ENCODE measurements around the gene PIGK. TPM values are rescaled to one million over a fixed set of nuclear protein-coding genes. Genes with fewer than 3 reads are reported as not detected.

The PIGK gene
- total and polyA plus RNA-seq, 10 of the 15 experiments (the other 5 are each of a cell fraction or from before 2014, with no cell fraction given) = 9.1 to 27.4 (median 16.9) TPM

GRCh38 chr1:77232829-77233228 lies 13.6 kb upstream of the PIGK start:
- DNase-seq (ENCODE audit: low read depth, low spot score) (no peak), ATAC-seq (no peak), FAIRE-seq (no peak)
- intact Hi-C loops (cut with micrococcal nuclease; ENCODE audit: unreplicated experiment) = no loop called here
- H3K79me2 ChIP-seq (ENCODE audit: control insufficient read depth, insufficient read depth, low read length) = no peaks in the 10 kb centered on the region
- ChIA-PET SMC1A (ENCODE audit: uncharacterized antibody, unreplicated experiment) (no interaction called here), CTCF (no interaction called here), RAD21 (ENCODE audit: unreplicated experiment) (no interaction called here), POLR2A (no interaction called here)
- 100% methylated on average over 1 of the region's 1 CpG for WGBS (ENCODE audit: insufficient coverage, insufficient replicate concordance, low lambda C conversion rate, missing lambda C conversion rate)
- H2AFZ ChIP-seq (ENCODE audit: control insufficient read depth, low read depth, low read length) = no peak overlapping the region
- H3K4me3 ChIP-seq = no peak overlapping the region
- H4K20me1 ChIP-seq (ENCODE audit: control insufficient read depth, insufficient read depth) = no peaks in the 10 kb centered on the region
- in situ Hi-C loops (cut with MboI) = no loop called here
- H3K9ac ChIP-seq (ENCODE audit: control insufficient read depth, insufficient read depth, low read length) = no peak overlapping the region
- no TSS peak for BruUV-seq (replicated peaks)
- H3K36me3 ChIP-seq (ENCODE audit: control insufficient read depth in 2 of 2, insufficient read depth in 2 of 2, low read length in 1 of 2) = no peaks in the 10 kb centered on the region
- H3K9me3 ChIP-seq (replicated peaks; ENCODE audit: control insufficient read depth, insufficient read depth, low read length) = no peaks in the 10 kb centered on the region
- H3K4me1 ChIP-seq (ENCODE audit: control insufficient read depth, insufficient read depth, low read length) = no peaks in the 10 kb centered on the region
- no peak overlapping the region for H3K4me2 ChIP-seq (ENCODE audit: control insufficient read depth, insufficient read depth)
- no peaks in the 10 kb centered on the region for H3K27me3 ChIP-seq (replicated peaks in 1 of 2; ENCODE audit: control insufficient read depth in 2 of 2, insufficient read depth in 2 of 2, low read length in 1 of 2)
- TF ChIP-seq NFXL1 (IDR thresholded peaks at IDR 0.05; ENCODE audit: borderline replicate concordance) (no peak), USF2 (IDR thresholded peaks at IDR 0.05; ENCODE audit: borderline replicate concordance, low read depth, low read length) (no peak), CHD1 (IDR thresholded peaks at IDR 0.05; ENCODE audit: low read depth, low read length) (no peak), CUX1 (IDR thresholded peaks at IDR 0.05; ENCODE audit: insufficient replicate concordance, low read depth, low read length) (no peak), BCLAF1 (IDR thresholded peaks at IDR 0.05) (no peak), SMAD5 (IDR thresholded peaks at IDR 0.05; ENCODE audit: low read depth) (no peak), HDGF (IDR thresholded peaks at IDR 0.05) (no peak), HCFC1 (IDR thresholded peaks at IDR 0.05; ENCODE audit: low read length) (no peak), RCOR1 (conservative IDR thresholded peaks at IDR 0.05; ENCODE audit: low read depth, low read length) (no peak), CHD4 (IDR thresholded peaks at IDR 0.05) (no peak), RUNX3 (IDR thresholded peaks at IDR 0.05; ENCODE audit: low read length) (no peak), EGR1 (IDR thresholded peaks at IDR 0.05; ENCODE audit: borderline replicate concordance in 1 of 2, low read depth in 2 of 2, low read length in 2 of 2) (no peak), SP1 (IDR thresholded peaks at IDR 0.05; ENCODE audit: low read depth, low read length) (no peak), ZBED1 (IDR thresholded peaks at IDR 0.05; ENCODE audit: borderline replicate concordance) (no peak), RBBP5 (conservative IDR thresholded peaks at IDR 0.05) (no peak)
- no peak overlapping the region for H3K27ac ChIP-seq (ENCODE audit: control insufficient read depth, insufficient read depth)

All from GM12878 (cell line).